ENCODE results near the gene C1QTNF9B.

The C1QTNF9B gene

GRCh38 chr13:23855360-23855759 is 41.9 kb downstream of the C1QTNF9B start:
- no peak for DNase-seq

DNA sequence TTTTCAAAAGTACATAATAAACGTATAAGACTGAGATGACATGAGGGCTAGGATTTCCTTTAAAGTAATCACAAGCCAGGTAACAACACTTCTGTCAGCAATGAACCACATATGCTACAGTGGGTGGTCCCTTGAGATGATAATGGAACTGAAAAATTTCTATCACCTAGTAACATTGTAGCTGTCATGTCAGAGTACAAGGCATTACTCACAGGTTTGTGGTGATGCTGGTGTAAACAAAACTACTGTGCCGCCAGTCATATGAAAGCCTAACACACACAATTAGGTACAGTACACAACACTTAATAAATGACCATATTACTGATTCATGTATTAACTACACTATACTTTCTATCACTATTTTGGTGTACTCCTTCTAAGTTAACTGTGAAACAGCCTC is 45.0 kb downstream of the C1QTNF9B start:
- no peak for DNase-seq

- DNase-seq: no peak
These were observed 46.2 kb downstream of the C1QTNF9B start for GRCh38 chr13:23851106-23851505.

GRCh38 chr13:23850134-23850533 is 47.2 kb downstream of the C1QTNF9B start:
- no peak for DNase-seq

DNA sequence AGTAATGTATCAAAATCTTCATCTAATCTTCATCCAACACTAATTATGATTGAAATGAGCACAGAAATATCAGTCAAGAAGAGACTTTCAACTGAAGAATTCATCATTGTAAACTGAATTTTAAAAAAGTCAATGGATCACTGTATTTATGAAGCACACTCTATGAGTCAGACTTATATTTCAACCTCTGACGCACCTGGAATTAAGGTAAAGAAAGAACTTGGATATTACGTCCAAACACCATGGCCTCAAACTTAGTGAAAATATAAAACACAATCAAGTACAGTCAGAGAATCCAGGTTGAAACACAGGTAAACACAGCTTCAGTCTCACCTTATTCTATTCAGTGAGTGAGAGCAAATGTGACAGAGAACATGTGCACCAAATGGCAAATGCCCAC is 47.6 kb downstream of the C1QTNF9B start:
- DNase-seq: no peak

DNA sequence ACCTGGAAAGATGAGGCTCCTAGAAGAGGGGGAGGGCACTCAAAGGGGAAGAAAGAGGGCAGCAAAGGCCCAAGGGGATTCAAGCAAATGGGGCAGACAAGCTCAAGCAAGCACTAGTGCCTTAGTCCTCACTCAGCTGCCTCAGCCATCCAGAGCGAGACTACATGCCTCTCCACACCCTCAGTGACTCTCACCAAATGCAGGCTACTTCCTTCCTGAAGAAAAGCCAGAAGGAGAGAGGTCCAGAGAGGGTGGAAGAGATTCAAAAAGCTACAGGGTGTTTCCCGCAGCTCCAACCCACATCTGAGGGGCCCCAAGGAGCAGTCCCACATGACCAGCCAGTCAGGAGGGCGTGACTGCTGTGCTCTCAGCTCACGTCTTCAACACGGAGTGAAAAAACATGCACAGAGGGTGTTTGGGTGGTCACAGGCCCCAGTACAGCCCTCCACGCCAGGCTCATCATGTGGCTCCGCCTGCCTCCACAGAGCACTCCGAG is 48.6 kb downstream of the C1QTNF9B start:
- DNase-seq: no peak

DNA sequence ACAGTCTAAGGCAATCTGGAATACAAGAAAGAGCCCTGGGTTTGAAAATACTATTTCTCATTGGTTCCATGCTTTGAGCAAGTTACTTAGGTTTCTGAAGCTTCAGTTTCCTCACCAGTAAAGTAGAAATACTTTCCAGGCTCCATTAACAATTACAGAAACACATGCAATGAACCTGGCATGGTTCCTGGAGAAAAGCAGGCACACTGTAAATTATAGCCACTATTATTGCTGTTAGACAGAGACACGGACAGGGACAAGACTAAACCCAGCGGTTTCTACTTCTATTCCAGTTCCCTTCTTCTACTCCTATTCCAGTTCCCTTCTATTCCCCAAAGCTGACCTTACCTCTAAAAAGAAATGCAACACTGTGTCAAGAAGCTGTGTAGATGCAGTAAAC is 49.3 kb downstream of the C1QTNF9B start:
- DNase-seq: no peak

DNA sequence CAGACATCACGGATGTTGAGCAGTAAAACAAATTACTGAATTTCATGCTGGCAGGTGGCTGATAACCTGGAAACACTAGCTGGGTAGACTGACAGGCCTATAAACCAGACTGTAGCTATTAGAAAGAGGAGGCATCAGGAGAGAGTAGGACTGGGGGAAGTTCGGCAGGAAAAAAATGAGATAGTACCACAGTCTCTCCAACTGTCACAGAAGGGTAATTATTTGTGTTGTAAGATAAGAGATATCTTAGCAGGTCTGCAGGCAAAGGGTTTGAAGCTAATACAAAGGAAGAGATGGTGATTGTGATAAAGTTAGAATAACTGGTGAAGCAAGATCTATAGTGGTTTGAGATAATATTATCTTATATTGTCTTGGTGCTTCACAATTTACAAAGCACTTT is 49.8 kb downstream of the C1QTNF9B start:
- no peak for DNase-seq

DNA sequence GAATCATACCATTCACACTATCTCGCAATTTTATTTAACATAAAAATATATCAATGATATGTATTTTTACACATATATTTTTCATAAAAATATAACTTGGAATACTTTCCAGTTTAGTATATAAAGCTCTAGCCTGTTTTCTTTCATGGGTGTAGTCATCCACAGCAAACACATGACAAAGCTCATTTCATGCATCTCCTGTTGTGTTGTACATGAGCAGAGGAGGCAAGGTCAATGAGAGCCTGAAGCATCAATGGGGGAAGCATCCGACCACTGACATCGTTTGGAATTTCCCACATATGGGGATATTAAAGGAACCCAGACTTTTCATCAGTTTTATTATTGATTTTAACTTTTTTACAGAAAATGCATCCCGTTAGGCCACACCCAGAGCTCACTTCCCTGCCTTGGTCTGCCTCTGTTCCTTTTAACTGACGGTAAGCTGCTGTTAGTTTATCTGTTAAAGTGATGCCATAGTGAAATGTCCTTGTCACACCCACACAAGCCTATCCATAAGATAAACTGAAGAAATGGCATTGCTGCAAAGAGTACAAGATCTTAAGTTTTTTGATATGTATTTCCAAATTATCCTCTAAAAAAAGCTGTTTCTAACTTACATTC is 52.1 kb downstream of the C1QTNF9B start:
- DNase-seq: no peak

DNA sequence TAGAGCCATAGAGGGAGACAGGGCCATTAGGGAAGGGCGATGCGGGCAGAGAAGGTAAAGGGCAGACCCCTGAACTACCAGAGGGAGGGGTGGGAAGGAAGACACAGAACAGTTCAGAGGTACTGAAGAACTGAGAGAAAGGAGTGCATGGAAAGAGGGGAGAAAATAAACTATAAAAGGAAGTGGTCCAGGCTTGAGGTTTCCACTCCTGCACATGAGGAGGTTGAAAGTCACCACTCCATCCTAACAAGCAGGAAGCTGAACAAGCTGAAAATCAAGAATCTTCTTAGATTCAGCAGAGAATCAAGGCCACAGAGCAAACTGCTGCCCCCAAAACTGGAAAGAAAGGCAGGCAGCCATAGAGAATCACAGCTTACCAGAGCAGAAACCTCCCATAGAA is 53.2 kb downstream of the C1QTNF9B start:
- no peak for DNase-seq

DNA sequence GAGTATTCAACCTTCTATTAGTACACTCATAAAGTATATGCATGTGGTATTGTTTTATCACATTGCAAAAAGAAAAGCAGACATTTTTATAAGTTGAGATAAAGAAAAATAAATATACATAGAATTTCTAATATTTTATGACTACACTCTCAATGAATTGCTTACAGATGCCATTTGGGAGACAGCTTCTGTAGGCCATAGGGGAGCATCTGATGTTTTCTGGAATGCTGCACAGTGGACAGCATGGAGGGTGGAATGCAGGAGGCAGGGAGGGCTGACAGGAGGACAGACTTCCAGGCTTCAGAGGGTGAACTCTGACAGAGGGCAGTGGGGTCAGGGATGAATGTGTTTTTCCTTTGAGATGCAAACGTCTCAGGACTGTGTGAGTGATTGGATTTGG is 53.9 kb downstream of the C1QTNF9B start:
- no peak for DNase-seq

DNA sequence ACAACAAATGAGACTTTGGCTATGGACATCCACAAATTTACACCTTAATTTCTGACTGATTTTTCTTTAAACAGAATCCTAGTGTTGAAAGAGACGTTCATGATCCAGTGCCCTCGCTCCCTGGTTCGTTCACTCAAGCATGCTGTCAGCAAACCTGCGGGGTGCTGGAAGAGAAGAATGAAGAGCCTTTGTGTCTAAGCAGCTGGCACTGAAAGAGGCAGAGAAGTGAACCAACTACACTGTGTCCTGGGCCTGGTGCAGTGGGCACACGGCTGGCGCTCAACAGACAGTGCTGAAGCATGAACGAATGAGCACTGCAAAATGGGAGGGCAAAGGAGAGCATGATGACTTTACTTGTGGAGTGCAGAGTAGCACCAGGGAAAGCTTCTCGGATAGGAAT is 54.9 kb downstream of the C1QTNF9B start:
- DNase-seq: no peak

All from activated CD8-positive, alpha-beta memory T cell treated with anti-CD3 and anti-CD28 coated beads, Interleukin-2, amount 50 U/mL, for 48 hours (primary cell).